RWPE2 (cell line): ENCODE results near the gene CALML5.

Experiments
- ATAC-seq: fragments of 200-7000 bp; cut with Tn5 transposase; 3 replicates; pipeline ENCODE4 v1.9.1; 2021; ENCODE audit warnings: low read depth
- DNase-seq: peaks from one replicate; pipeline ENCODE4 v3.0.0-alpha.2; 2020; ENCODE audit warnings: low spot score
- H3K27ac ChIP-seq: fragments of 450-650 bp; 2 replicates; pipeline ENCODE4 v1.5.1; 2017; ENCODE audit warnings: mild to moderate bottlenecking; ENCODE audit not compliant: poor library complexity, severe bottlenecking
- H3K27me3 ChIP-seq: fragments of 250-450 bp; sonication (Bioruptor Pico); 2 replicates; pipeline ENCODE4 v1.5.1; 2021; ENCODE audit warnings: mild to moderate bottlenecking, moderate library complexity; ENCODE audit not compliant: insufficient read depth, poor library complexity, severe bottlenecking
- H3K36me3 ChIP-seq: fragments of 250-450 bp; sonication (Bioruptor Pico); 2 replicates; pipeline ENCODE4 v1.5.1; 2020; ENCODE audit warnings: low read depth, mild to moderate bottlenecking, moderate library complexity
- H3K4me1 ChIP-seq: fragments of 250-450 bp; sonication (Bioruptor Pico); 2 replicates; pipeline ENCODE4 v1.5.1; 2021; ENCODE audit warnings: mild to moderate bottlenecking, moderate library complexity; ENCODE audit not compliant: insufficient read depth, poor library complexity, severe bottlenecking
- H3K4me3 ChIP-seq: fragments of 250-450 bp; sonication (Bioruptor Pico); 2 replicates; pipeline ENCODE4 v1.5.1; 2021; ENCODE audit warnings: mild to moderate bottlenecking, moderate library complexity; ENCODE audit not compliant: severe bottlenecking
- H3K9me3 ChIP-seq: fragments of 250-450 bp; sonication (Bioruptor Pico); 2 replicates; pipeline ENCODE4 v1.5.1; 2021; ENCODE audit warnings: mild to moderate bottlenecking, moderate library complexity; ENCODE audit not compliant: severe bottlenecking
- TF ChIP-seq, protein P1 (sequence below): fragments of 450-650 bp; IDR thresholded peaks from one replicate; pipeline ENCODE4 v1.5.1; 2017; ENCODE audit warnings: mild to moderate bottlenecking, moderate library complexity; ENCODE audit not compliant: poor library complexity, severe bottlenecking

Gene CALML5

DNA sequence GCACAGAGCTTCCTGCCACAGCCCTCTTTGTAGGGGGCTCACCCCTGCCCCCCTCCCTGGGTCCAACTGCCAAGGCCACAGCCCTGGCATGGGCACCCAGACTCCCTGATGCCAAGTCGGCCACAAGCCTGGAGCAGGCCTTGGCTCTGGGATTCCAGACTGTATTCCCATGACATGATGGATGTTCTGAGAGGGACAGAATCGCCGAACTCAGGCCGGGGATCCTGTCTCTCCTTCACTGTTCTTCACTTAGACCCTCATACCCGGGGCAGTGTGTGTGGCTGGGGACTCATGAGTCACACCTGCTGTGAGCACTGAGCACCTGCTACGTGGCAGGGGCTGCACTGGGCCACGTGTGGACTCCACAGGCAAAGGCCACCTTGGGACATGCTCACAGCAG is 7.9 kb downstream of the CALML5 start:
- H3K27me3 ChIP-seq: no peaks in the 10 kb centered on the region
- no peak for ATAC-seq
- H3K4me3 ChIP-seq: no peak overlapping the region
- no peaks in the 10 kb centered on the region for H3K36me3 ChIP-seq
- TF ChIP-seq, protein P1, sequence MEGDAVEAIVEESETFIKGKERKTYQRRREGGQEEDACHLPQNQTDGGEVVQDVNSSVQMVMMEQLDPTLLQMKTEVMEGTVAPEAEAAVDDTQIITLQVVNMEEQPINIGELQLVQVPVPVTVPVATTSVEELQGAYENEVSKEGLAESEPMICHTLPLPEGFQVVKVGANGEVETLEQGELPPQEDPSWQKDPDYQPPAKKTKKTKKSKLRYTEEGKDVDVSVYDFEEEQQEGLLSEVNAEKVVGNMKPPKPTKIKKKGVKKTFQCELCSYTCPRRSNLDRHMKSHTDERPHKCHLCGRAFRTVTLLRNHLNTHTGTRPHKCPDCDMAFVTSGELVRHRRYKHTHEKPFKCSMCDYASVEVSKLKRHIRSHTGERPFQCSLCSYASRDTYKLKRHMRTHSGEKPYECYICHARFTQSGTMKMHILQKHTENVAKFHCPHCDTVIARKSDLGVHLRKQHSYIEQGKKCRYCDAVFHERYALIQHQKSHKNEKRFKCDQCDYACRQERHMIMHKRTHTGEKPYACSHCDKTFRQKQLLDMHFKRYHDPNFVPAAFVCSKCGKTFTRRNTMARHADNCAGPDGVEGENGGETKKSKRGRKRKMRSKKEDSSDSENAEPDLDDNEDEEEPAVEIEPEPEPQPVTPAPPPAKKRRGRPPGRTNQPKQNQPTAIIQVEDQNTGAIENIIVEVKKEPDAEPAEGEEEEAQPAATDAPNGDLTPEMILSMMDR: no peak
- peak; percentile 16 for DNase-seq
- H3K9me3 ChIP-seq: no peaks in the 10 kb centered on the region
- H3K27ac ChIP-seq: no peak overlapping the region
- H3K4me1 ChIP-seq: peaks cover 17% of the 10 kb centered on the region

DNA sequence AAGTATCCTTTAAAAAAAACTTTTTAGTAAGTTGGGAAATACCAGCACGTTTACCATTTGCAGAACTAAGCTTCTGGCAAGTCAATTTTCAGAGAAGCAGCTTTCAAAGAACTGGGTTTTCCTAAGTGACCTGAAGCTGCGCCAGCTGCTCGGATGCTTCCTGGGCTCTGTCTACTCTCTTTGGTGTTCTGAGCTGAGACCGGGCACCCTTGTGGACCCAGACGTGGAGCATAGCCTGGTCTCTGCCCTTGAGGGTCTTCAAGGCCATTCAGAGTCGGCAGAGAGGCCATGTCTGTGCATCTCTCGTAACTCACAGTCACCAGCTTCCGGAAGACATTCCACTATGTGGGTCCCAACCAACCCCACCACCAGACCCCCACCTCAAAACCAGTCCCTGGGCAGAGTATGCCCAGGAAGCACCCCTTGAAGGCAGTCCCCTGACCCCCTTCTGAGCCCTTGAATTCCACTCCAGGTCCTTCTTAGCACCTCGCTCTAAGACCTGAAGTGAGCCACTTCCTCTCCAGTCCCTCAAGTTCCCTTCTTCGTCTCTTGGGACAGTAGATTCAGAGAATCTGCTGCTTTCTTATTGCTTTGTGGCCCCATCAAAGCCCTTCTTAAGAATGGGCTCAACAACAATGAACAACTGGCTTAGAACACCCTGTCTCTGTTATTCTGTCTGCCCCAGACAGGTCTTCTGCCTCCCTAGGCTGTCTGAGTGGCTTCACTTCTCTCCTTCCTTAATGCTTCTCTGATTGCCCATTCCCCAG is 8.5 kb downstream of the CALML5 start:
- H3K36me3 ChIP-seq: no peaks in the 10 kb centered on the region
- TF ChIP-seq, protein P1: no peak
- no peaks in the 10 kb centered on the region for H3K27me3 ChIP-seq
- peaks cover 13% of the 10 kb centered on the region for H3K4me1 ChIP-seq
- no peak overlapping the region for H3K4me3 ChIP-seq
- no peak for ATAC-seq
- H3K27ac ChIP-seq: no peak overlapping the region
- peak; percentile 9 for DNase-seq
- no peaks in the 10 kb centered on the region for H3K9me3 ChIP-seq

- Histone ChIP-seq H3K9me3 (no peaks in the 10 kb centered on the region), H3K4me3 (no peak overlapping the region), H3K4me1 (peaks cover 13% of the 10 kb centered on the region), H3K36me3 (no peaks in the 10 kb centered on the region), H3K27me3 (no peaks in the 10 kb centered on the region), H3K27ac (peak overlapping the region; percentile 83)
- TF ChIP-seq, protein P1: no peak
- ATAC-seq (no peak), DNase-seq (no peak)
Observed at GRCh38 chr10:5490032-5490431, 9.3 kb downstream of the CALML5 start.

GRCh38 chr10:5488272-5489161 is 10.9 kb downstream of the CALML5 start:
- Histone ChIP-seq H3K4me1 (peaks cover 17% of the 10 kb centered on the region), H3K4me3 (no peak overlapping the region), H3K9me3 (no peaks in the 10 kb centered on the region), H3K27me3 (no peaks in the 10 kb centered on the region), H3K27ac (peak overlapping the region; percentile 83), H3K36me3 (no peaks in the 10 kb centered on the region)
- ATAC-seq (peak; percentile 86), DNase-seq (peak; percentile 91)
- TF ChIP-seq, protein P1: no peak
